MM.1S (cell line): ENCODE results near the gene CHRNA4.
"Not testable (repeated sequence)": the region's sequence is repeated elsewhere in the genome, so short reads cannot be mapped to it uniquely, and the experiment has no call there.

ENCODE experiments used
- DNase-seq: peaks from one replicate; pipeline ENCODE4 v3.0.0-alpha.2; 2015
- H2AFZ ChIP-seq: fragments of 300-600 bp; sonication (generic); 2 replicates; pipeline ENCODE4 v1.6.0; 2016; ENCODE audit warnings: antibody characterized with exemption, low read length
- H3F3A ChIP-seq: fragments of 300-600 bp; sonication (generic); 2 replicates; pipeline ENCODE4 v1.6.1; 2016; ENCODE audit warnings: mild to moderate bottlenecking, antibody characterized with exemption, low read length, moderate library complexity, mixed read lengths; ENCODE audit not compliant: insufficient read depth
- H3K27ac ChIP-seq: fragments of 300-600 bp; sonication (generic); 2 replicates; pipeline ENCODE4 v1.5.1; 2016; ENCODE audit warnings: mild to moderate bottlenecking, low read length
- H3K27me3 ChIP-seq: fragments of 300-600 bp; sonication (generic); replicated peaks from 2 replicates; pipeline ENCODE4 v1.6.0; 2016; ENCODE audit warnings: low read length; ENCODE audit not compliant: insufficient read depth
- H3K36me3 ChIP-seq: fragments of 300-600 bp; sonication (generic); replicated peaks from 2 replicates; pipeline ENCODE4 v1.6.1; 2016; ENCODE audit warnings: mild to moderate bottlenecking, low read length, mixed read lengths; ENCODE audit not compliant: insufficient read depth
- H3K4me1 ChIP-seq: fragments of 300-600 bp; sonication (generic); 2 replicates; pipeline ENCODE4 v1.6.1; 2016; ENCODE audit warnings: low read length, mixed read lengths
- H3K4me2 ChIP-seq: fragments of 300-600 bp; sonication (generic); 2 replicates; pipeline ENCODE4 v1.6.0; 2016; ENCODE audit warnings: low read depth, low read length
- H3K4me3 ChIP-seq: fragments of 300-600 bp; sonication (generic); 2 replicates; pipeline ENCODE4 v1.5.1; 2016; ENCODE audit warnings: low read length, mixed read lengths
- H3K79me2 ChIP-seq: fragments of 300-600 bp; sonication (generic); 2 replicates; pipeline ENCODE4 v1.6.1; 2016; ENCODE audit warnings: mixed run types, low read length, mixed read lengths
- H3K9ac ChIP-seq: fragments of 300-600 bp; sonication (generic); 2 replicates; pipeline ENCODE4 v1.6.1; 2016; ENCODE audit warnings: low read length, mixed read lengths
- H3K9me2 ChIP-seq: fragments of 300-600 bp; sonication (generic); replicated peaks from 2 replicates; pipeline ENCODE4 v1.6.1; 2016; ENCODE audit warnings: mild to moderate bottlenecking, low read length, mixed read lengths; ENCODE audit not compliant: insufficient read depth
- H3K9me3 ChIP-seq: fragments of 300-600 bp; sonication (generic); replicated peaks from 2 replicates; pipeline ENCODE4 v1.6.1; 2016; ENCODE audit warnings: mild to moderate bottlenecking, low read length, mixed read lengths; ENCODE audit not compliant: insufficient read depth
- H4K20me1 ChIP-seq: fragments of 300-600 bp; sonication (generic); 2 replicates; pipeline ENCODE4 v1.6.1; 2016; ENCODE audit warnings: mild to moderate bottlenecking, low read length, moderate library complexity, mixed read lengths; ENCODE audit not compliant: insufficient read depth
- CTCF ChIP-seq: fragments of 300-600 bp; sonication (generic); IDR thresholded peaks from 2 replicates; pipeline ENCODE4 v1.5.1; 2016; ENCODE audit warnings: antibody characterized with exemption, low read length, mixed read lengths
- EZH2 ChIP-seq: fragments of 300-600 bp; sonication (generic); optimal IDR thresholded peaks from 2 replicates; pipeline ENCODE3; 2017; ENCODE audit warnings: low read depth, mild to moderate bottlenecking, antibody characterized with exemption, low read length, mixed read lengths
- EZH2phosphoT487 ChIP-seq: fragments of 300-600 bp; sonication (generic); IDR thresholded peaks from 2 replicates; pipeline ENCODE4 v1.6.1; 2018; ENCODE audit warnings: antibody characterized with exemption, low read length

CHRNA4 gene

GRCh38 chr20:63335711-63336110, 25.4 kb downstream of the CHRNA4 start:
- no peak overlapping the region for H2AFZ ChIP-seq

GRCh38 chr20:63335060-63335459, 26.1 kb downstream of the CHRNA4 start:
- H3K9me2 ChIP-seq, H3K4me1 ChIP-seq, H3K79me2 ChIP-seq, DNase-seq, H3K9me3 ChIP-seq, H3K4me2 ChIP-seq, H2AFZ ChIP-seq, H3K4me3 ChIP-seq, H4K20me1 ChIP-seq, H3K36me3 ChIP-seq, H3K9ac ChIP-seq, H3F3A ChIP-seq, H3K27ac ChIP-seq: not testable (repeated sequence)
- H3K27me3 ChIP-seq = peaks cover 96% of the 10 kb centered on the region

More at GRCh38 chr20:63335711-63336110, 25.4 kb downstream of the CHRNA4 start:
- Histone ChIP-seq H3K27ac (no peak overlapping the region), H3K4me1 (no peaks in the 10 kb centered on the region), H3F3A (no peaks in the 10 kb centered on the region), H3K9me2 (no peaks in the 10 kb centered on the region), H3K79me2 (no peaks in the 10 kb centered on the region), H4K20me1 (no peaks in the 10 kb centered on the region), H3K9ac (no peak overlapping the region), H3K27me3 (peaks cover 91% of the 10 kb centered on the region), H3K36me3 (no peaks in the 10 kb centered on the region), H3K4me3 (no peak overlapping the region), H3K9me3 (no peaks in the 10 kb centered on the region), H3K4me2 (no peak overlapping the region)
- DNase-seq = no peak
- TF ChIP-seq EZH2phosphoT487 = no peak
- no peak for TF ChIP-seq EZH2
- TF ChIP-seq CTCF = no peak

GRCh38 chr20:63334356-63334755, 26.8 kb downstream of the CHRNA4 start:
- no peaks in the 10 kb centered on the region for H3K9me2 ChIP-seq
- H3K9ac ChIP-seq = no peak overlapping the region
- no peaks in the 10 kb centered on the region for H3K9me3 ChIP-seq
- H3K36me3 ChIP-seq = no peaks in the 10 kb centered on the region
- no peak overlapping the region for H2AFZ ChIP-seq
- TF ChIP-seq CTCF = no peak
- TF ChIP-seq EZH2 = no peak
- TF ChIP-seq EZH2phosphoT487 = no peak
- H3K27me3 ChIP-seq = peaks cover 99% of the 10 kb centered on the region
- no peak overlapping the region for H3K27ac ChIP-seq
- H3K4me3 ChIP-seq = no peak overlapping the region
- H3F3A ChIP-seq = no peaks in the 10 kb centered on the region
- DNase-seq = no peak
- no peak overlapping the region for H3K4me2 ChIP-seq
- no peaks in the 10 kb centered on the region for H3K79me2 ChIP-seq
- no peaks in the 10 kb centered on the region for H3K4me1 ChIP-seq
- H4K20me1 ChIP-seq = no peaks in the 10 kb centered on the region

GRCh38 chr20:63333241-63333836, 27.8 kb downstream of the CHRNA4 start:
- no peaks in the 10 kb centered on the region for H3K9me3 ChIP-seq
- no peaks in the 10 kb centered on the region for H3F3A ChIP-seq
- no peaks in the 10 kb centered on the region for H3K4me1 ChIP-seq
- no peaks in the 10 kb centered on the region for H3K79me2 ChIP-seq
- H3K4me2 ChIP-seq = no peak overlapping the region
- no peak for DNase-seq
- TF ChIP-seq EZH2phosphoT487 (no peak), EZH2 (no peak)
- no peaks in the 10 kb centered on the region for H3K36me3 ChIP-seq
- no peak overlapping the region for H2AFZ ChIP-seq
- no peak overlapping the region for H3K9ac ChIP-seq
- no peaks in the 10 kb centered on the region for H3K9me2 ChIP-seq
- no peak overlapping the region for H3K4me3 ChIP-seq
- no peak overlapping the region for H3K27ac ChIP-seq
- H4K20me1 ChIP-seq = no peaks in the 10 kb centered on the region
- peaks cover 96% of the 10 kb centered on the region for H3K27me3 ChIP-seq
